GM21447 (cell line): ENCODE results near the gene GADL1.

Source experiments
- ATAC-seq: cut with Tn5 transposase; IDR thresholded peaks from one replicate; pipeline ENCODE4 v1.9.1; 2021; ENCODE audit not compliant: unreplicated experiment

The GADL1 gene

DNA sequence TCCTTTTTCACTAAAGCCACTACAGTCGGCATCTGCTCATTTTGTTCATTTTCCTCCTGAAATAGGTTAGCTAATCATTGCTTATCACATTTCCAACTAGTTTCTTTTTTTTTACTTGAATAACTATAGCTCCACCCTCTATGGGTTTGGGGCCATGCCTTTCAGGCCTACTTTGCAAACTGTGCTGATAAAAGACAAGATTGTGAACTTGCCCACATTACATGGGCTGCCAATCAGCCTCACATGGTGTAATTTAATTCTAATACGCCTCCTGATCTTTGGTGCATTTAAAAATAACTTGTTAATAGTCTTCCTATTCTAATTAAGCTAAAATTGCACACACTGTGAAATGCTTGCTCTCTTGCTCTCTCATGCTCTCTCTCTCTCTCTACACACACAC is 197.6 kb downstream of the GADL1 start:
- no peak for ATAC-seq

DNA sequence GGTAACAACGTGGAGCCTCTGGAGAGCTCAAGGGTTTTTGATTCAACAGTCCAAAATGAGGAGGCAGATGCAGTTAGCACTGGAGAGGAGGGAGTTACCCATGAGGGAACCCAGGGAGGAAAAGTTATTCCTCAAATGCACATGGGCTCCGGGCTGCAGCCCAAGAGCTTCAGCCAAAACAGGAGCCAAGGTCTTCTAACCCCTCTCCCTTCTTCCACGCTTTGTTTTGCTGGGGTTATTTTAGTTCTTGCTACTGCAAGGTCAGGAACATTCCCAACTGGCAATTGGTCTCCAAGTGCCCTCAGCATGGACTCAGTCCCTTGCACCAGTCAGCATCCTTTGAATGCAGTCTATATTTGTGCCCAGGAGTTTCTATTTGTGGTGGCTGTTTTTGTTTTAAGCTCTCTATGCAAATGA is 198.1 kb downstream of the GADL1 start:
- ATAC-seq, result no peak

DNA sequence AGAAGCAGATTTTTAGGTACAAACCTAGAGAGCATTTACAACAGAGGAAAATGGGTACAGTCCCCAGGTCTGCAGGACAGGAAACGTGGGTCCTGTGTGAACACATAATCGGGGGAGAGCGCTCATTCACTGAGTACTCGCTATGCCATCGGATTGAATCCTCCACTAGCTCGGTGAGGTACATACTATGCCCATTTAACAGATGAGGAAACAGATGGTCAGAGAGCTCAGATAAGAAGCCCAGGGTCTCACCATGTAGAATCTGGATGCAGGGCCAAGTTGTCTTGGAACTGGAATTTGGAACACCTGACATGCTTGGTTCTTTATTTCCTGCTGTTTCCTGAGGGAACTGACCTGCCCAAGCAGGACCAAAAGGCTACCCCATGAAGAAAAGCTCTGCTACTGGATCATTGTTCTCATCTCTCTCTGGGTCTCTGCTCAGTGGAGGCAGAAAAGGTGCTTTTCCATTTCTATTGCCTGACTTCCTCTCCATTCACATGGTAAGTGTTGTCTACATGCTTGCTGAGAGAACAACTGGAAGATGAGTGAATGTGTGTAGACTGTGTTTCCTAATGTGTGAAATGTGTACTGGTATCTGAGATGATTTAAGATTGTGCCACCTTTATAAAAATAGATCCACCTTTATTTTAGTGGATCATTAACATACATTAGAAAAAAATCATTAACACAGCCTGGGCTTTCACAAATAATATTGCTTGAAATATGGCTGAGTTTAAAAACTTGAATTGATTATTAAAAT is 199.0 kb downstream of the GADL1 start:
- ATAC-seq, result no peak

DNA sequence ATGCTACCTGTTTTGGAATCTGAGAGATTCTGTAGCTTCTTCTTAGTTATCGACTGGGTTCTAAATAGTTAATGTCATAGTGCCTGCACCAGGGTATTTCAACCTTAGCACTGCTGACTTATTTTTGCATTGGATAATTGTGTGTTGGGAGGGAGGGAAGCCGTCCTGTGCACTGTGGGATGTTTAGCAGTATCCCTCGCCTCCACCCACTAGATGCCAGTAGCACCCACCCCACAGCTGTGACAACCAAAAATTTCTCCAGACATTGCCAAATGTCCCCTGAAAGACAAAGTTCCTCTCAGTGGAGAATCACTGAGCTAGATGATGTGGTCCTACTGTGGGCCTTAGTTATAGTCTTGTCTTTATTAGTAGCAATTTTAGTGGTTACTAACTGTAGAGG is 199.8 kb downstream of the GADL1 start:
- no peak for ATAC-seq

DNA sequence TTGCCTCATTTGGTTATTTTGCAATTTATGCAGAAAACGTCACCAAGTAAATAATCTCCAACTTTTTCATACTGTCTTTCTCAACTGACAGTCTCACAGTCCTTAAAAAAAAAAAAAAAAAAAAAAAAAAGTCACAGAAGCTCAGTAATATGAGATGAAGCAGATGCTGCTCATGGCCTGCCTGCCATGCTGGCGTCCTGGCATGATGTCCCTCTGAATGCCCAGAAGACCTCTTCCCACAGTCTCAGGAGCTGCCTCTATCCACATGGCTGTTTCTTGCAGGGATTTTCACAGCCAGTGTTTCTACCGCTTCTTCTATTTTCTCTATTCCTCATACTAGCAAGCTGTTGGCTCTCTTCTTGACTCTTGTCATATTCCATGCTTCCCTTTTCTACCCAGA is 200.3 kb downstream of the GADL1 start:
- no peak for ATAC-seq

- ATAC-seq, result peak; percentile 92
Observed at GRCh38 chr3:30693470-30694120, 200.9 kb downstream of the GADL1 start.

DNA sequence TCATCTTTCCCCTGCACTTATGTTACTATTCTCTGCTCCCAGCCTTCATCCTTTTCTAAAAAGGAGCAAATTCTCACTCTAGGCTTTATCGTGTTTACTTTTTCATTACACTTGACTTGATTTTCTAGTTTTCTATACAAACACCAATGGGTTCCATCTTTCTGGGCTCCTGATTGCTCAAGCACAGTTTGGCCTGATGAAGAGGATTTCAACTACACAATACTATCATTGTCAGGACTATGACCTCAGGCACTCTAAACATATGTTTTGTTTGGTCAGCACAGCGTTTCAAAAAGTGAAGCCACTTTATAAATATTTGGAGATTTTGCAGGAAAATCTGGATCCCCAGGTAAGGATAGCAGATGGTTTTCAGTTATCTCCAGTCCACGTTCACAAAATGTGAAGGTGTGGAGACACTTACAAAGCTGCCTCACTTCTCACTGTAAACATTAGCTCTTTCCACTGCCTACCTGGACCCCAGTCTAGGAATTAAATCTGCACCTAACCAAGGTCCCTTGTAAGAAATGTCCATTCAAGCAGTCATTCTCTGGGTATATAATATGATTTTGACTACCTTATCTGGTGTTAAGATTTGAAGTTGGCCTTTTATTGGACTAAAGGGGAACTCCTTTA is 201.8 kb downstream of the GADL1 start:
- no peak for ATAC-seq

DNA sequence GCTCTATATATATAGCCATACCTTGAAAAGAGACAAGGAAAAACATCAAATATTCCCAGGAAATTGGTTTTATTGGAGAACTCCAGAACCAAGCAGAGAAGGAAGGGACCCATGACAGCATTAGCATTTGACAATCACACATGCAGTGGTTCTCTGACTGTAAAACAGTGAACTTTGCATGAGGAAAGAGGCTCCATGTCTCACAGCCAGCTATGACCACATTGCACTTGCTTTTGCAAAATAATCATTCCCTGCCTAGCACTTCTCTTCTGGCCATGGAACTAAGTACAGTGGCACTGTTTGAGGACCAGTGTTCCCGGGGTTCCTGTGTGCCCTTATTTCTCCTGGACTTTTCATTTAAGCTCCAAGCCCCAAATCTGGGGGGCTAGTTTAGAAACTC is 202.5 kb downstream of the GADL1 start:
- no peak for ATAC-seq

- ATAC-seq, result no peak
Observed at GRCh38 chr3:30691249-30691880, 203.1 kb downstream of the GADL1 start.

DNA sequence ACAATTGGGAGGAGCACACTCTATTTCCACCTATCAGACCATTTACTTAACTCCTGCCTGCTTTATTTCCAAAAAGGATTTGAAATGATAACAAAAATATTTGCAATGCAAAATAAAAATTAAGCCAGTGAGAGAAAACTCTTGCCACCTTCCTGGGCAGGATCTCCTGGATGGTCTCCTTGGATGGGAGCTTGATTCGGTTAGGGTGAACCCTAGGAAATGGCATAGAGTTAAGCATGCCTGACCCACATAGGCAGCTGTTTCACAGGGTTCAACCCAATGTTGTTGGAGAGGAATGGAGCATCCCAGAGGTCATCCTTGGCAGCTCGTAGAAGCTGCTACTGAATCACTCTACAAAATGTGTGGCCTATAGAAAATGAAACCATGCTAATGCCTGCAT is 204.3 kb downstream of the GADL1 start:
- ATAC-seq, result no peak

- no peak for ATAC-seq
Observed at GRCh38 chr3:30688776-30689641, 205.5 kb downstream of the GADL1 start.

DNA sequence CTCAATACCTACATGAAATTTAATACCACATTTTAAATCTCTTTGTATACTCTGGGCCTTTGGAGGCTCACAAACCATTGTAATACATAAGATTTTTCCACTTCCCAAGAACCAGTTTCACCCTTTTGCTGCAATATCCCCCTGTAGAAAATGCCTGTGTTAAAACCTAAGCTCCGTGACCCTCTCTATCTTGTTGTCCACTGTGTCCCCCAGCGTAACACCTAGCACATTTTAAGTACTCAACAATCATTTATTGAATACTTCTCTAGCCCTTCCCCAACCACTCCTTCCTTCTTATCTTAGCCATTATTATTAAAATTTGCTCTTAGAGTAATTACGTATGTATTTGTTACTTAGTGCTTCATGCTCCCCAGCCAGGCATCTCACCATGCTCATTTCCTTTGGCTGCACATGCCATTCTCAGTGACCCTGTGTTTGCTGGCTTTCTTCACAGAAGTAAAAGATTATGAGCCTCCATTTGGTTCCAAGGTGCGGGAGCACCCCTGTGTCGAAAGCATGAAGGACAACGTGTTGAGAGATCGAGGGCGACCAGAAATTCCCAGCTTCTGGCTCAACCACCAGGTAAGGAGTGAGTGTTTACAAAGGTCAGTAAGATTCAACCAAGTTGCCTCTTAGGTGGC is 206.4 kb downstream of the GADL1 start:
- ATAC-seq, result no peak

DNA sequence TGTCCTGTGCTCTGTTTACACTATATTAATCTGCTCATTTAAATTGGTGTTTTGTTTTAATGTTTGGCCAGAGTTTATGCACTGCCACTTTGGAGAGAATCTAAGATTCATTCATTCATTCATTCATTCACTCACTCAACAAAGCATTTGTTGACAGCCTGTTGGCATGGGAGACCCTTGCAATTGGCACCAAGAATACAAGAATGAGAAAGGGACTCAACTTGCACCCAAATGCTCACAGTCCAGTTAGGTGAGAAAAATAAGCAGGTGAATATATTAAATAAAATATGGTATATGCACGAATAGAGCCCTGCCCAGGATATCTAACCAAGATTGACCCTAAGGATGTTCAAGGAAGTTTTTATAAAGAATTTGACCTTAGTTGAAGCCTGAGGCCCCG is 207.7 kb downstream of the GADL1 start:
- no peak for ATAC-seq

DNA sequence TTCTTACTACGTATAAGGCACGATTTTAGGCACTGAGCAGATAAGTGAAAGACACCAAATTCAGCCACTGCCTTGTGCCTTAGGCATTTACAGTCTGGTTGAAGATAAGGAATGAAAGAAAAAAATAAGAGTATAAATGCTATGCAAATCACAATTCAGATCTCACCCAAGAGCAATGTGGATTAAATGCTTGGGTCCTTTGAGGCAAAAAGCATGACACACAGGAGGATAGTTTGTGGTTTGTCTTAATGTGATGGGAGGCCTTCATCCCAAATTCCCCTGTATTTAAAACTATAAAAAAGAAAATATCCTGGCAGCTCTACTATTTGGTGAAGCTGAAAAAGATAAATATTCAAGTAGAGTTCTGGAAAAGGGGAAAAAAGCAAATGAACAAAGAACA is 208.3 kb downstream of the GADL1 start:
- no peak for ATAC-seq

DNA sequence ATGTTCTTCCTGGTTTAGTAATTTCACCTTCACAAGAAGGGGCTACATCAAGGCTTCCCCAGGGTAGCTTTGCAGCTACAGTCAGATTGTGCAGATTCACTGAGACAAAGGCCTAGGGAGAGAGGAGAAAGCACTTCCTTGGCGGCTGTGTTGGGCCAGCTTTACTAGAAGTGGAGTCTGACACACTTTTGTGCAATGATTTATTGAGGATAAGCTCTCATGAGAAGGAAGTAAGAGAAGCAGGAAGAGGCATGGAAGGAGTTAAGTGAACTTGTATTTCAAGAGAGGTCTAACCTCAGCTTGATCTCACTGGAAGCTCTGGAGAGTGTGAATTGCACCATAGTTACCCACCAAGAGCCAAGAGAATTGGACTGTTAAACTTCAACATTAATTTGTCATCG is 209.2 kb downstream of the GADL1 start:
- no peak for ATAC-seq

DNA sequence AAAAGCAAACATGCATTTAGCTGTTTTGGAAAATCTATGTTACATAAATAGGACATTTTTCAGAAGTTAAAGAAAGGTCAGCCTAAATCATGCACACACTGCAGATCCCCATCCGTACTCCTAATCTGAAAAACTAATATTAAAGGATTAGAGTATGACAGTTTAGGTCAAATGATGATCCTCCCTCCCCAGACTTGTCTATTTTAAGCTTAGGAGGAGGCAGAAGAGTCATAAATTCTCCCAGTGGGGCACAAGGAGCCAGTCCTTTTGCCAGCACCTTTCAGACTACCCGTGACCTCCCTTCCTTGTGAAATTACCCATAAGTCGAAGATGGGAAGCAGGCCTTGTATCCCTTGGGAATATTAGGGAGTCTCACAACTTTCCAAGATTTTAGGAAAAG is 210.1 kb downstream of the GADL1 start:
- ATAC-seq, result no peak

- ATAC-seq, result no peak
Observed at GRCh38 chr3:30683769-30684168, 210.7 kb downstream of the GADL1 start.

GRCh38 chr3:30682434-30683155 is 211.9 kb downstream of the GADL1 start:
- no peak for ATAC-seq

DNA sequence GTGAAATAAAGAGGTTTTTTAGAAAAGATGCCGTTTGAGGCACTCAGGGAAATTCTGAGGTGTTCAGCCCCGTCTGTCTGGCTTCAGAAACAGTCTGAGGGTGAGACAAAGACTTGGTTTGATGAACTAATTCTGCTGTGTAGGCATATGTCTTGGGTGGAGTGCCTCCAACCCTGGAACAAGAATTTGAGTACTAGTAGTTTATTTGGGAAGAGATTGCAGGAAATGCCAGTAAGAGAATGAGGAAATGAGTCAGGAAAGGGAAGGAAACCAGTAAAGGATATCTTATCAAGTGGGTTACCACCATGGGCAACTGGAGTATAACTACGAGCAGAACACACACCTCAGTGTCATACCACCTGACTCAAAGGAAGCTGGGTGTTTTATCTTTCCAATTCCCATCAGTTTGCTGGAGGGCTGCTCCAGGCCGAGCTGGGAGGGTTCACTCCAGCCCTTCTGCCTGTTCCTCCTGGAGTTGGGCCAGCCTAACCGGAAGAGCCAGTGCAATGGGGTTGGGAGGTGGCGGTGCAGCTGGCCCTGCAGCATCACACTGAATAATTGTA is 212.7 kb downstream of the GADL1 start:
- no peak for ATAC-seq
